Hepatocyte (in vitro differentiated cells): ENCODE results near the gene PGP. TPM values are rescaled to one million over a fixed set of nuclear protein-coding genes. Genes with fewer than 3 reads are reported as not detected.

Source experiments
- DNase-seq: peaks from one replicate; pipeline ENCODE4 v3.0.0-alpha.2; 2016; ENCODE audit warnings: low spot score
- H2AFZ ChIP-seq: fragments of 200-600 bp; sonication (generic); 2 replicates; pipeline ENCODE4 v1.6.0; 2016; ENCODE audit warnings: antibody characterized with exemption, mild to moderate bottlenecking
- H3K27ac ChIP-seq: fragments of 200-600 bp; sonication (generic); 2 replicates; pipeline ENCODE4 v1.5.1; 2016; ENCODE audit warnings: mild to moderate bottlenecking
- H3K27me3 ChIP-seq: fragments of 200-600 bp; sonication (generic); 2 replicates; pipeline ENCODE4 v1.6.1; 2016
- H3K36me3 ChIP-seq: fragments of 200-600 bp; sonication (generic); replicated peaks from 2 replicates; pipeline ENCODE4 v1.5.1; 2016; ENCODE audit warnings: low read depth; ENCODE audit not compliant: insufficient read depth
- H3K4me1 ChIP-seq: fragments of 200-600 bp; sonication (generic); 2 replicates; pipeline ENCODE4 v1.5.1; 2016; ENCODE audit warnings: mild to moderate bottlenecking, moderate library complexity; ENCODE audit not compliant: insufficient read depth
- H3K4me2 ChIP-seq: fragments of 200-600 bp; sonication (generic); 2 replicates; pipeline ENCODE4 v1.6.0; 2016
- H3K4me3 ChIP-seq: fragments of 200-600 bp; sonication (generic); 2 replicates; pipeline ENCODE4 v1.5.1; 2016; ENCODE audit warnings: mild to moderate bottlenecking
- H3K79me2 ChIP-seq: fragments of 200-600 bp; sonication (generic); 2 replicates; pipeline ENCODE4 v1.6.0; 2017; ENCODE audit warnings: mild to moderate bottlenecking
- H3K9me2 ChIP-seq: fragments of 200-600 bp; sonication (generic); replicated peaks from 2 replicates; pipeline ENCODE4 v1.6.0; 2017; ENCODE audit warnings: mild to moderate bottlenecking; ENCODE audit not compliant: insufficient read depth
- H3K9me3 ChIP-seq: fragments of 200-600 bp; sonication (generic); 2 replicates; pipeline ENCODE4 v1.5.1; 2016; ENCODE audit warnings: low read depth, mild to moderate bottlenecking
- H4K20me1 ChIP-seq: fragments of 200-600 bp; sonication (generic); 2 replicates; pipeline ENCODE4 v1.6.0; 2016; ENCODE audit warnings: mild to moderate bottlenecking; ENCODE audit not compliant: insufficient read depth, poor library complexity, severe bottlenecking
- CTCF ChIP-seq: fragments of 200-600 bp; sonication (generic); IDR thresholded peaks from 2 replicates; pipeline ENCODE4 v1.5.1; 2016; ENCODE audit warnings: antibody characterized with exemption, mild to moderate bottlenecking; ENCODE audit not compliant: poor library complexity
- EZH2 ChIP-seq: fragments of 200-600 bp; sonication (generic); IDR thresholded peaks from 2 replicates; pipeline ENCODE4 v1.6.1; 2016; ENCODE audit warnings: antibody characterized with exemption, mild to moderate bottlenecking, borderline replicate concordance
- EZH2phosphoT487 ChIP-seq: fragments of 200-600 bp; sonication (generic); IDR thresholded peaks from one replicate; pipeline ENCODE4 v1.6.1; 2018; ENCODE audit warnings: antibody characterized with exemption, mild to moderate bottlenecking, low read depth, moderate library complexity; ENCODE audit not compliant: unreplicated experiment, severe bottlenecking
- WGBS: methylation state at CpG from one replicate; pipeline ENCODE4 v1.1.6; 2016; ENCODE audit warnings: low lambda C conversion rate; ENCODE audit errors: missing lambda C conversion rate; 5-methylcytosine and 5-hydroxymethylcytosine counted together
- polyA plus RNA-seq: library from polyadenylated mRNA; unstranded; fragments of >200 nt; fragmentation: Nextera tagmentation; extraction: Ambion mirVana; gene quantifications from 2 replicates; pipeline ENCODE4 v1.2.1, GENCODE V29; 2016
- total RNA-seq: library from RNA; depleted of rRNA; stranded (reverse); fragments of >200 nt; gene quantifications from 2 replicates; pipeline ENCODE4 v1.2.3, GENCODE V29; 2014

PGP gene
- total and polyA plus RNA-seq, 2 experiments from 2014 or later: 20.6 to 38.0 TPM

DNA sequence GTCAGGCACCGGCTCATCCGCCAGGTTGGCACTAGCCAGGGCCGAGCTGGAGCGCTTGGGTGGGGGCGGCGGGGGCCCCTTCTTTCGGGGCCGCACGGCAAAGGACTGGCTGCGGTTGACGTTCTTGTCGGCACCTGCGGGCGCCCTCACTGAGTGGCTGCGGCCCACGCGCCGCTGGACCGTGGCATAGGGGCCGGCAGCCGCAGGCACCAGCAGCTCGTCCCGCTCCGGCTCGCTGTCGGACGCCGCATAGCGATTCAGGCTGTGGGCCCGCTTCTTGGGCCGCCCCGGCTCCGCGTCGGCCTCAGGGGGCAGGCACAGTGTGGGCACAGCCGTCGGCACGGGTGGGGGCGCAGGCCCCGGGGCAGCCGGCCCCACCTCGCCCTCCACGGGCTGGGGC, 34.2 kb downstream of the PGP start:
- Histone ChIP-seq H3K36me3 (no peaks in the 10 kb centered on the region), H3K4me3 (no peak overlapping the region), H3K27ac (no peak overlapping the region), H3K4me2 (no peak overlapping the region), H4K20me1 (no peaks in the 10 kb centered on the region), H3K27me3 (no peaks in the 10 kb centered on the region), H2AFZ (no peak overlapping the region), H3K9me2 (no peaks in the 10 kb centered on the region), H3K79me2 (no peaks in the 10 kb centered on the region), H3K4me1 (no peaks in the 10 kb centered on the region), H3K9me3 (no peaks in the 10 kb centered on the region)
- DNase-seq: no peak
- TF ChIP-seq EZH2phosphoT487 (no peak), CTCF (no peak), EZH2 (no peak)
- 97% methylated on average over 32 of the region's 43 CpGs for WGBS

GRCh38 chr16:2179576-2179975, 35.1 kb downstream of the PGP start:
- Histone ChIP-seq H3K79me2 (no peaks in the 10 kb centered on the region), H3K4me3 (no peak overlapping the region), H3K27ac (no peak overlapping the region), H3K4me1 (no peaks in the 10 kb centered on the region), H3K9me3 (no peaks in the 10 kb centered on the region), H3K27me3 (no peaks in the 10 kb centered on the region), H2AFZ (no peak overlapping the region), H4K20me1 (no peaks in the 10 kb centered on the region), H3K9me2 (no peaks in the 10 kb centered on the region), H3K36me3 (no peaks in the 10 kb centered on the region), H3K4me2 (no peak overlapping the region)
- 97% methylated on average over 14 of the region's 31 CpGs for WGBS
- TF ChIP-seq EZH2: no peak
- no peak for TF ChIP-seq CTCF
- no peak for TF ChIP-seq EZH2phosphoT487
- no peak for DNase-seq

DNA sequence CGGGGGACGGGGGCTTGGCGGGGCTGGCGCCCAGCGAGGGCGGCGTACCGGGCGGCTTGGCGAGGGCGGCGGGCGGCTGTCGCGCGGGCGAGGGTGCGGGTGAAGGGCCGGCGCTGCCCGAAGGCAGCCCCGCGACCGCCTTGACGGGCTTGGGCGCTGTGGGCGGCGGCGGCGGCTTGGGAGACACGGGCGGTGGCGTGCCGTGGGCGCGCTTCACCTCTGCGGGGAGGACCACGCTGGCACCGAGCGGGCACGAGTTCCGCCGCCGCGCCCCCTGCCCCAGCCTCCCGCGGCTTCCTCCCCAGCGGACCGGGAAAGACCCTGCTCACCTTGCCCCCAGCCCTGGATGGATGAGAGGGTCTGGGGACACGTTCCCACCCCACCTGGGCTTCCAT, 35.5 kb downstream of the PGP start:
- H2AFZ ChIP-seq: no peak overlapping the region
- H3K9me2 ChIP-seq: no peaks in the 10 kb centered on the region
- no peaks in the 10 kb centered on the region for H3K79me2 ChIP-seq
- no peaks in the 10 kb centered on the region for H3K36me3 ChIP-seq
- no peaks in the 10 kb centered on the region for H4K20me1 ChIP-seq
- 90% methylated on average over 5 of the region's 50 CpGs for WGBS
- TF ChIP-seq EZH2: no peak
- no peak for TF ChIP-seq EZH2phosphoT487
- TF ChIP-seq CTCF: no peak
- H3K4me2 ChIP-seq: no peak overlapping the region
- no peak overlapping the region for H3K4me3 ChIP-seq
- no peaks in the 10 kb centered on the region for H3K27me3 ChIP-seq
- H3K27ac ChIP-seq: no peak overlapping the region
- DNase-seq: no peak
- H3K9me3 ChIP-seq: no peaks in the 10 kb centered on the region
- H3K4me1 ChIP-seq: no peaks in the 10 kb centered on the region
